Stomach (tissue), 9 donors: ENCODE results near the gene ZFPL1. TPM values are rescaled to one million over a fixed set of nuclear protein-coding genes. Genes with fewer than 3 reads are reported as not detected.

Source experiments
- DNase-seq, 2 donors: peaks; one replicate each; pipeline versions ENCODE4 v3.0.0 to v3.0.0-alpha.2; 2013 to 2019
- H3K27ac ChIP-seq, 5 donors: fragments of 200-600 bp in 4 of 5; sonication (generic) in 4 of 5; one replicate each; pipeline ENCODE4 v1.5.1; 2013 to 2019; ENCODE audit warnings: mild to moderate bottlenecking in 1 of 5, moderate library complexity in 1 of 5
- H3K27me3 ChIP-seq, 3 donors: fragments of 200-600 bp; sonication (generic); one replicate each; pipeline ENCODE4 v1.5.1; 2017 to 2019; ENCODE audit warnings: mixed run types in 1 of 3
- H3K36me3 ChIP-seq, 4 donors: fragments of 200-600 bp; sonication (generic); 1 replicate in 3 of 4; 2 replicates in 1 of 4; pipeline ENCODE4 v1.5.1; 2016 to 2019
- H3K4me1 ChIP-seq, 4 donors: fragments of 200-600 bp; sonication (generic); one replicate each; pipeline ENCODE4 v1.5.1; 2016 to 2019
- H3K4me3 ChIP-seq, 4 donors: fragments of 200-600 bp; sonication (generic) in 3 of 4; one replicate each; pipeline ENCODE4 v1.5.1; 2016 to 2019; ENCODE audit warnings: mild to moderate bottlenecking in 1 of 4
- H3K9me3 ChIP-seq, 4 donors: fragments of 200-600 bp; sonication (generic); one replicate each; pipeline ENCODE4 v1.5.1; 2016 to 2019
- CTCF ChIP-seq, 7 experiments: fragments of 450-650 bp in 4 of 7; fragments of 200-600 bp in 3 of 7; sonication (generic) in 3 of 7; IDR thresholded peaks; one replicate each; pipeline ENCODE4 v1.5.1; 2016 to 2019; ENCODE audit warnings: antibody characterized with exemption in 7 of 7, control low read depth in 2 of 7, mild to moderate bottlenecking in 1 of 7
- EP300 ChIP-seq: sonication (generic); formaldehyde crosslinking; IDR thresholded peaks from one replicate; pipeline ENCODE4 v1.6.1; 2017; ENCODE audit warnings: antibody characterized with exemption
- POLR2A ChIP-seq, 4 donors: fragments of 450-650 bp; IDR thresholded peaks; one replicate each; pipeline ENCODE4 v1.6.1; 2016; ENCODE audit warnings: antibody characterized with exemption in 4 of 4, control low read depth in 2 of 4, mild to moderate bottlenecking in 1 of 4, moderate library complexity in 1 of 4
- POLR2AphosphoS5 ChIP-seq, 3 donors: sonication (generic); formaldehyde crosslinking; IDR thresholded peaks; one replicate each; pipeline ENCODE4 v1.6.1; 2016; ENCODE audit warnings: antibody characterized with exemption in 3 of 3
- WGBS, 5 donors: extraction: QIAGEN DNeasy Blood & Tissue Kit in 3 of 5; methylation state at CpG; one replicate each; pipeline versions ENCODE4 v1.1.5 to v1.1.7; 2013 to 2018; 5-methylcytosine and 5-hydroxymethylcytosine counted together
- intact Hi-C: fragments of 100-400 bp; cut with DNase I; formaldehyde crosslinking; loops from one replicate; pipeline ENCODE4 v1.15.1; 2023; ENCODE audit warnings: low total_unique reads
- polyA plus RNA-seq, 3 donors: library from polyadenylated mRNA; stranded (reverse); fragments of 200-250 nt; gene quantifications; one replicate each; pipeline ENCODE4 v1.2.3, GENCODE V29; 2013
- total RNA-seq, 5 donors: library from RNA; depleted of rRNA; stranded (reverse); fragments of >200 nt; gene quantifications; one replicate each; pipeline versions ENCODE4 v1.1.0 to v1.2.3, GENCODE V29; 2014 to 2016
- donor health status: healthy with polysubstance abuse.
- donor health status: Bipolar disorder and iron deficiency.
- donor health status: healthy.

Gene ZFPL1
- total and polyA plus RNA-seq, 8 donors = 17.6 to 62.0 (median 37.0) TPM

- no peak for DNase-seq
- Histone ChIP-seq H3K27ac (peak overlapping the region in 3 of 5 donors; percentile 3 to 95 (median 93)), H3K4me3 (no peak overlapping the region), H3K36me3 (peaks cover 28 to 47% (median 46%) of the 10 kb centered on the region in 4 donors), H3K4me1 (peaks cover 29 to 82% (median 64%) of the 10 kb centered on the region in 4 donors), H3K9me3 (no peaks in the 10 kb centered on the region), H3K27me3 (no peaks in the 10 kb centered on the region)
- TF ChIP-seq CTCF (IDR thresholded peaks at IDR 0.05) (no peak), POLR2A (IDR thresholded peaks at IDR 0.05) (no peak), POLR2AphosphoS5 (IDR thresholded peaks at IDR 0.05) (no peak), EP300 (no peak)
- intact Hi-C loops = no loop called here
Observed at GRCh38 chr11:65119670-65119995, 35.6 kb downstream of the ZFPL1 start.

- no peaks in the 10 kb centered on the region for H3K9me3 ChIP-seq
- peak overlapping the region in 4 of 5 donors; percentile 93 to 96 (median 94) for H3K27ac ChIP-seq
- peak overlapping the region; percentile 67 to 93 (median 74) for H3K4me3 ChIP-seq
- intact Hi-C loops = loop anchor here (10.0 kb wide), 1 partner anchor 54 kb away; the partner anchor contains the start of gene SPDYC
- H3K4me1 ChIP-seq = peaks cover 26 to 83% (median 56%) of the 10 kb centered on the region in 4 donors
- no peak for DNase-seq
- TF ChIP-seq POLR2A (IDR thresholded peaks at IDR 0.05) (no peak), EP300 (no peak), POLR2AphosphoS5 (IDR thresholded peaks at IDR 0.05) (no peak), CTCF (IDR thresholded peaks at IDR 0.05) (no peak)
- H3K36me3 ChIP-seq = peaks cover 38 to 54% (median 52%) of the 10 kb centered on the region in 4 donors
- no peaks in the 10 kb centered on the region for H3K27me3 ChIP-seq
- WGBS, 5 donors = 65 to 84% (median 82%) methylated on average over 3 of the region's 3 CpGs
Observed at GRCh38 chr11:65120831-65121230, 36.8 kb downstream of the ZFPL1 start.

GRCh38 chr11:65121447-65121864 is 37.4 kb downstream of the ZFPL1 start:
- peaks cover 44 to 57% (median 54%) of the 10 kb centered on the region in 4 donors for H3K36me3 ChIP-seq
- H3K27me3 ChIP-seq = no peaks in the 10 kb centered on the region
- H3K4me3 ChIP-seq = peak overlapping the region; percentile 67 to 93 (median 74)
- 1 to 2% (median 1%) methylated on average over 22 of the region's 22 CpGs for WGBS, 5 donors
- no peak for TF ChIP-seq CTCF (IDR thresholded peaks at IDR 0.05)
- no peak for TF ChIP-seq POLR2A (IDR thresholded peaks at IDR 0.05)
- TF ChIP-seq EP300 = no peak
- TF ChIP-seq POLR2AphosphoS5 (IDR thresholded peaks at IDR 0.05) = no peak
- peak overlapping the region; percentile 93 to 96 (median 95) for H3K27ac ChIP-seq
- no peaks in the 10 kb centered on the region for H3K9me3 ChIP-seq
- intact Hi-C loops = loop anchor here (10.0 kb wide), 1 partner anchor 53 kb away; the partner anchor contains the start of gene SPDYC
- peak in 1 of 2 donors; percentile 70 for DNase-seq
- H3K4me1 ChIP-seq = peaks cover 20 to 77% (median 49%) of the 10 kb centered on the region in 4 donors

GRCh38 chr11:65121865-65122696 is 38.1 kb downstream of the ZFPL1 start, which contains the start of the genes FAU and MRPL49:
FAU (minus strand) TSS chr11:65122134; CDS start chr11:65121813, 321 bp downstream.
MRPL49 (plus strand) TSS chr11:65122321; CDS start chr11:65122347, 26 bp downstream.
- 0 to 1% (median 0%) methylated on average over 48 to 64 of the region's 64 CpGs for WGBS, 5 donors
- no peaks in the 10 kb centered on the region for H3K27me3 ChIP-seq

More at GRCh38 chr11:65121865-65122696, 38.1 kb downstream of the ZFPL1 start, which contains the start of the genes FAU and MRPL49:
- no peaks in the 10 kb centered on the region for H3K9me3 ChIP-seq
- TF ChIP-seq CTCF (IDR thresholded peaks at IDR 0.05) (peak in 1 of 7 experiments; percentile 25), POLR2A (IDR thresholded peaks at IDR 0.05) (peak in 2 of 4 donors; percentile 79 to 94), POLR2AphosphoS5 (IDR thresholded peaks at IDR 0.05) (peak; percentile 98 to 100 (median 99)), EP300 (no peak)
- peaks cover 48 to 64% (median 60%) of the 10 kb centered on the region in 4 donors for H3K36me3 ChIP-seq
- intact Hi-C loops = loop anchor here (10.0 kb wide), 1 partner anchor 53 kb away; the partner anchor contains the start of gene SPDYC
- peak within 1 kb of the TSS; percentile 93 to 96 (median 95) for H3K27ac ChIP-seq
- peaks cover 14 to 71% (median 43%) of the 10 kb centered on the region in 4 donors for H3K4me1 ChIP-seq
- H3K4me3 ChIP-seq = peak within 1 kb of the TSS; percentile 67 to 93 (median 74)
- peak; percentile 99 to 100 for DNase-seq
